Measurements from ENCODE around the gene NUBPL. TPM values are rescaled to one million over a fixed set of nuclear protein-coding genes. Genes with fewer than 3 reads are reported as not detected.
"Not testable (repeated sequence)": the region's sequence is repeated elsewhere in the genome, so short reads cannot be mapped to it uniquely, and the experiment has no call there.

NUBPL gene
- total and polyA plus RNA-seq, 8 donors, result 10.1 to 19.0 (median 16.9) TPM

GRCh38 chr14:31858868-31859267, 297.7 kb downstream of the NUBPL start:
- no peaks in the 10 kb centered on the region for H3K36me3 ChIP-seq
- DNase-seq, result no peak
- H3K27me3 ChIP-seq, result no peaks in the 10 kb centered on the region
- H3K27ac ChIP-seq, result no peak overlapping the region
- H3K9me3 ChIP-seq, result peaks cover 0 to 5% of the 10 kb centered on the region in 2 donors
- intact Hi-C loops (cut with DNase I), result no loop called here
- H3K4me1 ChIP-seq, result no peaks in the 10 kb centered on the region
- no peak for ATAC-seq
- TF ChIP-seq CTCF (IDR thresholded peaks at IDR 0.05), result no peak
- no peak overlapping the region for H3K4me3 ChIP-seq

GRCh38 chr14:31864937-31865855, 304.0 kb downstream of the NUBPL start:
- H3K4me1 ChIP-seq, result no peaks in the 10 kb centered on the region
- DNase-seq (no peak), ATAC-seq (no peak)
- intact Hi-C loops (cut with DNase I), result no loop called here
- peaks cover 0 to 29% of the 10 kb centered on the region in 2 donors for H3K9me3 ChIP-seq
- no peak overlapping the region for H3K4me3 ChIP-seq
- no peaks in the 10 kb centered on the region for H3K27me3 ChIP-seq
- H3K36me3 ChIP-seq, result no peaks in the 10 kb centered on the region
- H3K27ac ChIP-seq, result no peak overlapping the region
- no peak for TF ChIP-seq CTCF (IDR thresholded peaks at IDR 0.05)

DNA sequence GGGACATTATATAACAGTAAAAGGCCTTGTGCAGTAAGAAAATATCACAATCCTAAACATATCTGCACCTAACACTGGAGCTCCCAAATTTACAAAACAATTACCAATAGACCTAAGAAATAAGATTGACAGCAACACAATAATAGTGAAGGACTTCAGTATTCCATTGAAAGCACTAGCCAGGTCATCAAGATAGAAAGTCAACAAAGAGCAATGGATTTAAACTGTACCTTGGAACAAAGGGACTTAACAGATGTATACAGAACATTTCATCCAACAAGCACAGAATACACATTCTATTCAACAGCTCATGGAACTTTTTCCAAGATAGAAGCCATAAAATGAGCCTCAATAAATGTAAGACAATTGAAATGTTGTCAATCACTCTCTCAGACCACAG, 306.4 kb downstream of the NUBPL start:
- DNase-seq, result no peak
- Histone ChIP-seq H3K36me3 (no peaks in the 10 kb centered on the region), H3K27ac (no peak overlapping the region), H3K4me3 (no peak overlapping the region), H3K27me3 (no peaks in the 10 kb centered on the region), H3K9me3 (peaks cover 0 to 33% of the 10 kb centered on the region in 2 donors), H3K4me1 (no peaks in the 10 kb centered on the region)
- ATAC-seq, result no peak
- TF ChIP-seq CTCF (IDR thresholded peaks at IDR 0.05), result no peak
- intact Hi-C loops (cut with DNase I), result no loop called here

DNA sequence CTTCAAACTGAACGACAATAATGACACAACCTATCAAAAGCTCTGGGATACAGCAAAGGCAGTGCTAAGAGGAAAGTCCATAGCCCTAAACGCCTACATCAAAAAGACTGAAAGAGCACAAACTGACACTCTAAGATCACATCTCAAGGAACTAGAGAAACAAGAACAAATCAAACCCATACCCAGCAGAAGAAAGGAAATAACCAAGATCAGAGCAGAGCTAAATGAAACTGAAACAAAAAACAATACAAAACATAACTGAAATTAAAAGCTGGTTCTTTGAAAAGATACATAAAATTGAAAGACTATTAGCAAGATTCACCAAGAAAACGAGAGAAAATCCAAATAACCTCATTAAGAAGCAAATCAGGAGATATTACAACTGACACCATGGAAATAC, 306.9 kb downstream of the NUBPL start:
- DNase-seq; H3K27ac ChIP-seq; H3K4me3 ChIP-seq; H3K4me1 ChIP-seq; ATAC-seq; H3K36me3 ChIP-seq; H3K27me3 ChIP-seq; intact Hi-C loops (cut with DNase I): not testable (repeated sequence)
- H3K9me3 ChIP-seq, result peaks cover 0 to 32% of the 10 kb centered on the region in 2 donors

DNA sequence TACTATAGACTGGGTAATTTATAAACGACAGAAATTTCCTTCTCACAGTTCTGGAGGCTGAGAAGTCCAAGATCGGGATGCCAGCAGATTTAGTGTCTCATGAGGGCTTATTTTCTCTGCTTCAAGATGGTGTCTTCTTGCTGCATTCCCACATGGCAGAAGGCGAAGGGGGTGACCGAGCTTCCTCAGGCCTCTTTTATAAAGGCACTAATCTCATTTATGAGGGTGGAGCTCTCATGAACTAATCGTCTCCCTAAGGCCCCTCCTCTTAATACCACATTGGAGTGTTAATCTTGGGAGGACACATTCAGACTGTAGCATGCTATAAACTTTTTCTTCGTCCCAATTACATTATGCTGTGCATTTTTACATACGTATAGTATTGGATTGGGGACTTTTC, 315.5 kb downstream of the NUBPL start:
- DNase-seq (no peak), ATAC-seq (no peak)
- intact Hi-C loops (cut with DNase I), result no loop called here
- H3K4me3 ChIP-seq, result no peak overlapping the region
- no peaks in the 10 kb centered on the region for H3K27me3 ChIP-seq
- H3K27ac ChIP-seq, result peak overlapping the region in 1 of 2 donors; percentile 56
- TF ChIP-seq CTCF (IDR thresholded peaks at IDR 0.05), result no peak
- no peaks in the 10 kb centered on the region for H3K9me3 ChIP-seq
- no peaks in the 10 kb centered on the region for H3K36me3 ChIP-seq
- no peaks in the 10 kb centered on the region for H3K4me1 ChIP-seq
